ENCODE results near the gene SLC41A3.

Gene SLC41A3

DNA sequence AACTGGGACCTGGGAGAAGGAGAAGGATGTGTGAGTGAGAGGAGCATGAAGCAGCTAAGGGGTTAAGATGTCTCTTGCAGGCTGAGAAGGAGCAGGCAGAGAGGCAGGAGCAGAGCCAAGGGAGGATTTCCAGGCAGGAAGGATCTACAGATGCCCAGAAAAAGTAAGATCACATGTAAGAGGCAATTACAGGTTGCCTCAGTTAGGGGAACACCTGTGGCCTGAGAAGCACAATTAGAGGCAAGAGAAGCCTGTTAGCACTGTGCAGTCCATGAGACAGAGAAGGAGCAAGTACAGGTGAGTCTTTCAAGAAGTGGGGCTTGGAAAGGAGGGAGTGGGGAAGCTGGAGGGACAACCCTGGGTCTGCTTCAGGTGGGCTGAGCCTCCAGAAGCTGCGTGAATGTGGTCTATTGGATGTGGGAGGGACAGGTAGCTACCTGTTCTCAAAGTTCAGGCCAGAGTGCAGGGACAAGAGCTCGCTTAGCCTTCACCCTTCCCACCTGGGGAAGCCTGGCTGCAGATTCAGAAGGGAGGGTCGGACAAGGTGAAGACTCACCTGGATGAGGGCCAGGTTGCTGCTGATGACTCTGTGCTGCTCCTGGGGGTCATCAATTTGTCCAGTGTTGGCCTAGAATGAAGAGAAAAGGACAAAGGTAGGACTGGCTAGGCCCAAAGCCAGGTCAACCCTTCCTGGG lies 50.7 kb downstream of the SLC41A3 start:
- no peak overlapping the region for H3K4me3 ChIP-seq (ENCODE audit: low read length)
- no peak for TF ChIP-seq ZNF274 (IDR thresholded peaks at IDR 0.05; ENCODE audit: low read depth, low read length)

DNA sequence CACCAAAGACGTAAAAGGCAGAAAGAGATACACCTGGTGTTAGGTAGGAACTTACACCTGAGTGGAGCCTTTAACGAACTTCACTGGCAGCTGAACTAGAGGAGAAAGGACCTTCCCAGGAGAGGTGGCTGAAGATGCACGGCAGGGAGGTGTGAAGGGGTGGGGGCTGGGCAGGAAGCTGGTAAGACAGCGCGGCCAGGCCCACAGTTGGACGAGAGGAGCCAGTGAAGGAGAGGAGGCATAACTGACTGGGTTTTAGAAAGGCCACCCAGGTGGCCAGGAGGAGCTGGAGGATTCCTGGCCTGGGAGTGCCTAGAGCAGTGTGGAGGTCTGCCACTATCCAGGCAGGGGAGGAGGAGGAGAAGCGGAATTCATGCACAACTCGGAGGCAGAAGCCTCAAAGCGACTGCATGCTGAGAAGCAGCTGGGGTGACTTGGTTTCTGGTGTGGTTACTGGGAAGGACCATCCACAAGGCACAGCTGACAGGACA lies 51.9 kb downstream of the SLC41A3 start:
- no peak overlapping the region for H3K4me3 ChIP-seq (ENCODE audit: low read length)
- TF ChIP-seq ZNF274 (IDR thresholded peaks at IDR 0.05; ENCODE audit: low read depth, low read length), result no peak

GRCh38 chr3:126030455-126030854 lies 53.5 kb downstream of the SLC41A3 start:
- no peak overlapping the region for H3K4me3 ChIP-seq (ENCODE audit: low read length)

GRCh38 chr3:126029241-126029640 lies 54.7 kb downstream of the SLC41A3 start:
- no peak for TF ChIP-seq ZNF274 (IDR thresholded peaks at IDR 0.05; ENCODE audit: low read depth, low read length)
- H3K4me3 ChIP-seq (ENCODE audit: low read length), result no peak overlapping the region

More at GRCh38 chr3:126030455-126030854, 53.5 kb downstream of the SLC41A3 start:
- TF ChIP-seq ZNF274 (IDR thresholded peaks at IDR 0.05; ENCODE audit: low read depth, low read length), result no peak

DNA sequence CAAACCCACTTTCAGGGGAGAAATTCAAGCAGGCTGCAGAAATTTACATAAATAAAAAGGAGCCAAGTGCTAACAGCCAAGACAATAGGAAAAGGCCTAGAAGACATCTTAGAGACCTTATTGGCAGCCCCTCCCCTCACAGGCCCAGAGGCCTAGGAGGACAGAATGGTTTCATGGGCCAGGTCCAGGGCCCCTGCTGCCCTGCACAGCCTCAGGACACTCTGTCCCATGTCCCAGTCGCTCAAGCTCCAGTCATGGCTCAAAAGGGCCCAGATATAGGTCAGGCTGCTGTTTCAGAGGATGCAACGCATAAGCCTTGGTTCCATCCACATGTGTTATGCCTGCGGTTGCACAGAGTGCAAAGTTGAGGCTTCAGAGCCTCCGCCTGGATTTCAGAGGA lies 55.8 kb downstream of the SLC41A3 start:
- no peak for TF ChIP-seq ZNF274 (IDR thresholded peaks at IDR 0.05; ENCODE audit: low read depth, low read length)
- no peak overlapping the region for H3K4me3 ChIP-seq (ENCODE audit: low read length)

GRCh38 chr3:126026761-126027160 lies 57.2 kb downstream of the SLC41A3 start:
- no peak for TF ChIP-seq ZNF274 (IDR thresholded peaks at IDR 0.05; ENCODE audit: low read depth, low read length)
- no peak overlapping the region for H3K4me3 ChIP-seq (ENCODE audit: low read length)

- no peak overlapping the region for H3K4me3 ChIP-seq (ENCODE audit: low read length)
- TF ChIP-seq ZNF274 (IDR thresholded peaks at IDR 0.05; ENCODE audit: low read depth, low read length), result no peak
Measured at GRCh38 chr3:126026277-126026751, 57.6 kb downstream of the SLC41A3 start.

DNA sequence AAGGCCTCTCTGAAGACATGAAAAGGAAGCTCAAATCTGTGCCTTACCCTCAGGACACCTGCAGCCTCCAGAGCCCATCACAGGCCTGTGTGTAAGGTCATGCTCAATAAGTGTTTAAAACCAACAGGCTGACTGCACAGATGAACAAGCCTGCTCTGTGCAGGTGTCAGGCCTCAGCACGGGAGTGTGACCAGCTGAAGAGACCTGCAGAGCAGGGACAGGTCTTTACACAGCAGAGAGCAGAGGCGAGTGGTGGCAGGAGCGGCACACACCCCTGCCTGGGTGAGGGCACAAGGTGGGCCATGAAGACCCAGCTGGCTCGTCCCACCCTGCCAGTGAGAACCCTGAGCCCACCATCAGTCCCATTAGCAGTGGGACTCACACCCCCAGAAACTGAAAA lies 58.1 kb downstream of the SLC41A3 start:
- no peak overlapping the region for H3K4me3 ChIP-seq (ENCODE audit: low read length)
- no peak for TF ChIP-seq ZNF274 (IDR thresholded peaks at IDR 0.05; ENCODE audit: low read depth, low read length)

- no peak for TF ChIP-seq ZNF274 (IDR thresholded peaks at IDR 0.05; ENCODE audit: low read depth, low read length)
Measured at GRCh38 chr3:126025116-126025729, 58.7 kb downstream of the SLC41A3 start.

DNA sequence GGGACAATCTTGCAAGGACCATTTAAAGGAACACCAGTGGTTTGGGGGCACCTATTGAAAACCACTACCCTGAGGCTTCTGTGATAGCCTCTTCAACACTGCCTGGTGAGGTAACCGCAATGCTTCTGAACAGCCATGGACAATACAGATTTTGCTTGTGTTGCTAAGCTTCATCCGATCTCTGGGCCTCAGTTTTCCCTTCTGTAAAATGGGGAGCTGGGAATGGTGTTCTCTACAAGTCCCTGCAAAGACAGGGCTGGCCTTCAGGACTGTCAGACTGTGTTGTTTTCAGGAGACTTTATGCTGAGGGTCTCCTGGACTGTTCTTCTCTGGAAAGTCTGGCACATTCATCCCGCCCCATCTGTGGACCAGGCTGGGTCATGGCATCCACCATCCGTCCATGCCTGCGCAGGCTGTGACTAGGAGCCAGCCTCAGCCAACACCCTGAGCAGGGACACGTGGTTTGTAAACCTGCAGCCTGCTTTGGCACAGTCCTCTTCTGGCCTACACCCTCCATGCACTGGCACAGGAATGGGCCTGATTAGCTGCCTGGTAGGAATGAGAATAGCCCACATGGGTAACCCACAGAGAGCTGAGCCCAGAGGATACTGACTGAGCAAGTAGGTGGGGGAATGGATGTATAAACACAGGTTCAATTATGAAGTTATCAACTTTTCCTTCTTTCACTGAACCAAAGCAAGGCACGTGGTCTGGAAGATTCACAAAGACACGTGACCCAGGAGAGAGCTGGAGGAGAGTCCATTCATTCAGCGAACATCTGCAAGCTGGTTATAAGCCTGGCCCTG lies 59.7 kb downstream of the SLC41A3 start:
- no peak for TF ChIP-seq ZNF274 (IDR thresholded peaks at IDR 0.05; ENCODE audit: low read depth, low read length)
- H3K4me3 ChIP-seq (ENCODE audit: low read length), result no peak overlapping the region

More at GRCh38 chr3:126025116-126025729, 58.7 kb downstream of the SLC41A3 start:
- H3K4me3 ChIP-seq (ENCODE audit: low read length), result no peak overlapping the region

DNA sequence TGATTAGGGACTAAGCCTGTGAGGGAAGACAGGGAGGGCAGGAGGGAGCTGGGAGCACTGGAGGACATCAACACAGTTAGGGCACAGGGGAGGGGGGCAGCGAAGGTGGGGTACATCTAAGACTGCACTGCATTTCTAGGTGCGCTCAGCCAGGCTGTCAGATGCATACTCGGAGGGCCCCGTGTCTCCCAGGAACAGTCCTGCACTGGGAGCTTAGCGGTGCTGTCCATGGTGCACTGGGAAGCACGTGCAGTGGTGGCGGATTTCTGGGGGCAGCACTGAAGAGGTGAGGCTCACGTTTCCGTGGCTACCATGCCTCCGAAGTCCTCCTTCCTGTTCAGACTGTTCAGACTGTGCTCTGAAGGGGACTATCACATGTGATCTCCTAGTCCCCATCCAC lies 60.5 kb downstream of the SLC41A3 start:
- no peak overlapping the region for H3K4me3 ChIP-seq (ENCODE audit: low read length)
- TF ChIP-seq ZNF274 (IDR thresholded peaks at IDR 0.05; ENCODE audit: low read depth, low read length), result no peak

GRCh38 chr3:126022741-126023359 lies 61.1 kb downstream of the SLC41A3 start:
- no peak for TF ChIP-seq ZNF274 (IDR thresholded peaks at IDR 0.05; ENCODE audit: low read depth, low read length)

GRCh38 chr3:126021702-126022101 lies 62.2 kb downstream of the SLC41A3 start:
- no peak overlapping the region for H3K4me3 ChIP-seq (ENCODE audit: low read length)
- TF ChIP-seq ZNF274 (IDR thresholded peaks at IDR 0.05; ENCODE audit: low read depth, low read length), result no peak

More at GRCh38 chr3:126022741-126023359, 61.1 kb downstream of the SLC41A3 start:
- no peak overlapping the region for H3K4me3 ChIP-seq (ENCODE audit: low read length)

DNA sequence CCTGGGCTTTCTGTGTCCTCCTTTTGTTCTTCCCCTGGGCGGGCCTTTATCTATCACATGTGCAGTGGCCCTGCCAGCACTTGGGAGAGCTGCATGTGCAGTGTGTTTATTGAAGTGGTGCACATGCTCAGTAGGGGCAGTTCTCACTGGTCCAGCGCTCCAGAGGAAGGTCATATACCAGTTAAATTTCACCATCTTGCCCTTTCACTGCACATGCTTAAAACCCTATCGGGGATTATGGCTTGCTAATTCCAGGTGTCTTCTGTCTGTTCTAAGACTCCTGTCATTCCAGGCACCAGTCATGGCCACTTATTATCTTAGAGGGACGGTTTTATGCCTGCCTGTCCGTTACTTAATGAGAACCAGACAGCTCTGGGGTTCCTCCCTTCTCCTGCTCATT lies 62.7 kb downstream of the SLC41A3 start:
- H3K4me3 ChIP-seq (ENCODE audit: low read length), result no peak overlapping the region
- no peak for TF ChIP-seq ZNF274 (IDR thresholded peaks at IDR 0.05; ENCODE audit: low read depth, low read length)
